GM18868 (cell line): ENCODE data around the gene LRRC74A.

Experiments used
- ATAC-seq: cut with Tn5 transposase; IDR thresholded peaks from one replicate; pipeline ENCODE4 v1.9.1; 2021; ENCODE audit warnings: mild to moderate bottlenecking, moderate library complexity; ENCODE audit not compliant: unreplicated experiment

LRRC74A gene

GRCh38 chr14:76826122-76826521 lies at the start of gene LRRC74A:
Gene LRRC74A, plus strand, starts transcription at chr14:76826408. Its CDS starts 290 bp downstream, at chr14:76826698.
- no peak for ATAC-seq

DNA sequence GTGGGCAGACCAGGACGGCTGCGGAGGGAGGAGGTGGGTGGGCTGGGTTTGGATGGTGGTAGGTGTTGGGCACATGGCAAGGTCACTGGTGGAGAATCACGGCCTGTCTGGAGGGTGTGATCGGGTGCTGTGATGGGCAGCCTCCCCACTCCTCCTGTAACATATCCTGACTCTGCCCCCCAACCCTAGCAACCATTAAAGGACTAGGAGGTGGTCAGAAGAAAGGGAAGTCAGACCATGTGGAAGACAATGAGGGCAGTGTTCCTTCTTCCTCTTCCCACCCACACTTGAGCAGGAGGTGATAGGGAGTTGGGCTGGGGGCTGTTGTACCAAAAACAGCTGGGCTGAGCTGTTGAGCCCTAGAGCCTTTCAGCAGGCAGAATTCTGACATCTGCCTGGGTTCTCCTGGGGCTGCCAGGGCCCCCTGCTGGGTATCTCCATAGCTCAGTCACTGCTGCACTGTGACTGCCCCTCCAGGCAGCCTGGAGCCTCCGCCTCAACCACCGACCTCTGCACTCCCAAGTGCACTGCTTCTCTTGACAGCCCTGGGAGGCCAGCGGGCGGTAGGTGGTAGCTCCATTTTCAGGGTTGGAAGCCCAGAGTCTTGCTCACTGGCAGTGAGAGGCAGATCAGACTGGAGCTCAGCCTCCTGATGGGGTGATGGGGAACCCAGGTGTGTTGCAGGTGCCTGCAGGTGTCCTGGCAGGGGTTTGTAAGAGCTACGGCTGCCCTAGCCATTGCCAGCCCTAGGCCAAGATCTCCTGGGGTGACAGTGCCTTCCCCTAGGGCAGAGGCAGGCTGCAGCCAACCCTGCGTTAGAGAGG lies 49.6 kb upstream of the LRRC74A start:
- no peak for ATAC-seq

GRCh38 chr14:76777721-76778120 lies 48.5 kb upstream of the LRRC74A start:
- ATAC-seq: no peak

GRCh38 chr14:76778546-76779215 lies 47.5 kb upstream of the LRRC74A start:
- ATAC-seq: no peak

DNA sequence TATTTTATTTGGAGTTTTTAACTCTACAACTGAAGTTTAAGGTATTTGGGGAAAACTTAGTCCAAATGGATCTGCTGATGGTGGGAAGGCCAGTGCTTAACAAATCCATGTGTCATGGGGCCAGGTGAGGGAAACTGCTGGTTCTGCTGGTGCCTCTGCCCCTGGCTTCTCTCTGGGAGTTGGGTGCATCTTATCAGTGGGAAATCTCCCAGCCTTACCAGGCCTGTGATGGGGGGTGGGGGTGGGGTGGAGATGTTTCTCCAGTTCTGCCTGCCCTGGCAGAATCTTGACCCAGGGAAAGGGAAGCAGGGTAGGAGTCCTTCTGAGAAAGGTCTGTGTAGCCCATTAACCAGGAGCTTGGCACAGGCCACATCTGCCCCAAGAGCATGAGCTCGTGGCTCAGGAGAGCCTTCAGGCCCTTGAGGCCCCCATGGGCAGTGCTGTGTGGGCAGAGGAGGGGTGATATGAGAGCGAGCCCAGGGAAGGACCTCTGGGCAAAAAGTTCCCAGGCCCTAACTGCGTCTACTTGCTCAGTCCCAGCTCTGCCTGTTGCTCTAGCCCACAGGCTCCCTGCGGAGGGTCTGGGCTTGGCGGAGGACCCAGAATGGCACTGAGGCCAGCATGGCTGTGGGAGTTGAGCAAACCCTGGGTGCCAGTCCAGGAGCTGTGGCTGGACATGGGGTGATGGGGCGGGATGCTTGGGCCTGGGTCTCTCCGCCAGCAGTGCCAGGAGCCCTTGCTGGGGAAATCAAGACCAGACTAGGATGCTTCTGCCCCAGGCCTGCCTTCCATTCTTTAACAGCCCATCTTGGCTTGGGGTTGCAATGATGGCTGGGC lies 46.8 kb upstream of the LRRC74A start:
- no peak for ATAC-seq

GRCh38 chr14:76780058-76780345 lies 46.2 kb upstream of the LRRC74A start:
- ATAC-seq: no peak

DNA sequence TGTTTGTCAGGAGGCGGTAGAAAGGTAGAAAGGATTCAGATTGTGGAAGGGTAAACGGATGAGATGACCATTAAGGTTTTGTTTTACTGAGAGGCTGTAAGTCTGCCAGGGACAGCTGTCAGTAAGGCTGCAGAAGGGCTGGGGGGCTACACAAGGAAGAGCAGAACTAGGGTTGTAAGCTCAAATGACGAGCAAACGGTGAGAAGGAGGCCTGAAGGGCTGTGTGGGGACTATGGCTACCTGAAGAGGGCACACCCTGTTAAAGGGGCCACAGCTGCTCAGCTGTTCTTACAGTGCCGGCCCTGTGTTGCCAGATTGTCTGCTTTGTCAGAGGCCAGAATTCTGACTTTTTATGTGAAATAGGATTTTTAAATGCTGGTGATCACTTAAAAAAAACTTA lies 45.8 kb upstream of the LRRC74A start:
- ATAC-seq: no peak

DNA sequence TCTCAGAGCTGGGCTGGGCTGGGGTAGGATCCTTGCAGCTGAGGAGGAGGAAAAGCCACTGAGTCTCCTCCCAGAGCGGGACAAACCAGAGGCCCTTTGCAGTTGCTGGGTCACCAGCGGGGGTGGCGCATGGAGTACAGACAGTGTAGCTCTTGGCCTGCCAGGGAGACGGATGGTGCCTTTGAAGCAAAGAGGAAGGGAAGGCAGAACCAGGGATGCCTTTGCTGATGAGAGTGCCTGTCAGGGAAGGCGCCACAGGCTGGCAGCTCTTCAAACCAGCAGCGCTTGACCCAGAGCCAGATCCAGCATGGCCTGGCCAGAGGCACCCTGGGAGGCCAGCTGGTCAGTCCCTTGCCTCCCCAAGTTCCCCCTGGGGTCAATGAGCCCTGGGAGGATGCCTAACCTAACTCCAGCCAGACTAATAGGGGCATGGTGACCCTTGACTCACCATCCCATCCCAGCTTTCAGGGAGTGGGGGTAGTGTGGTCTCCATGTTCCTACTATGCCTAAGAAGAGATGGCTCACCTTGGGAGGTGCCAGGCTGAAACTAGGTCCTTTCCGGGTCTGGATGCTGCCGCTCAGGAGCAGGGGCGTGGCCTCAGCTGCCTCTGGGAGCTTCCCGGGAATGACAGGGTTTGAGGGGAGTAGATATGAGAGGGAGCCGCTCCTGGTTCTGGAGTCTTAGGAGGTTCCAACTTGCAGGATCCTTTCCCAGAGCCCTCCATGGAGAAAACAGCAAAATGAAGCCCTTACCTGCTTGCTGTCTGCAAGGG lies 45.1 kb upstream of the LRRC74A start:
- ATAC-seq: no peak

DNA sequence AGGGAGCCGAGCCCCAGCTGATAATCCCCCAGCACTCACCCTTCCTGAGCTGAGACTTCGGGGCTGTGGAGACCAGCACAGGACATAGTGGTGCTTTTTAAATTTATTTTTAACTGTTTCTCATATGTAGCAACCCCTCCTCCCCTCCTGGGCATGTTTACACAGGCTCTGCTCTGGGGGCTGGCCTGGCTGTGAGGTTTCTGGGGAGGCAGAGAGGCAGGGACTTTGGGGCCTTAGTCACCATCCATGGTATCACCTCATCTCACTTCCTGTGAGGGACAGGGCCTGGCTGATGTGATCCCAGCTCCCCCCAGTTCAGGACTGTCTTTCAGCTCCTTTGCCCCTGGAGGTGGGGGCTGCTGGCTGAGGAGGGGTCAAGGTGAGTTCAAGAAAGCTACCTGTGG lies 44.6 kb upstream of the LRRC74A start:
- no peak for ATAC-seq

- ATAC-seq: no peak
Observed at GRCh38 chr14:76782115-76782884, 43.9 kb upstream of the LRRC74A start.

DNA sequence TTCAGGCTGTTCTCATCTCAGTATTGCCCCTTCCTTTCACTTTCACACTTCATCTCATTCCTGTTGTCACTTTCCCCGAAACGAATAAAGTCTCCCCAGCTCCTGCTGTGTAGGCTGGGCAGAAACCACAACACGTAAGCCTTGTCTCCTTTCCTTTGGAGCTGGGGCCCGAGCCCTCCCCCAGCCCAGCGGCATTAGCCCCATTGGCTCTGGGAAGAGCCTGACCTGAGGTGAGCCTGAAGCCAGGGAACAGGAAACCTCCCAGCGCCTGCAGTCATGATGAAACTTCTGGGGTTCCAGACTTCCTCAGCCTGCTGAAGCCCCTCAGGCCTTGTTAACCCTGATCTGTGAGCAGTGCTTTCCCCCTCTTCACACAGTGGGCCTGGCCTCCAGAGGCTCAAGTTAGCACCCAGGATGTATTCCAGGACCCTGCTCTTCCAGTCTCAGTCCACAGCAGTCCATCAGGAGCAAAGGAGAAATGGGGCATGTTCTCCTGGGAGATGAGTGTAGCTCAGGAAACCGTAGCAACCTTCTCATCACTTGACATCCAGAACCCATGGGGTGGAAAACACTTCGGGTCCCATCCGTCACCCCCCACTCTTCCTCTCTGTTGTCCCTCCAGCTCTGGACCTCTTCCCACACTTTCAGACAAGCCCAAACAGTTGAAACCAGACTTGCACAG lies 43.2 kb upstream of the LRRC74A start:
- ATAC-seq: no peak

DNA sequence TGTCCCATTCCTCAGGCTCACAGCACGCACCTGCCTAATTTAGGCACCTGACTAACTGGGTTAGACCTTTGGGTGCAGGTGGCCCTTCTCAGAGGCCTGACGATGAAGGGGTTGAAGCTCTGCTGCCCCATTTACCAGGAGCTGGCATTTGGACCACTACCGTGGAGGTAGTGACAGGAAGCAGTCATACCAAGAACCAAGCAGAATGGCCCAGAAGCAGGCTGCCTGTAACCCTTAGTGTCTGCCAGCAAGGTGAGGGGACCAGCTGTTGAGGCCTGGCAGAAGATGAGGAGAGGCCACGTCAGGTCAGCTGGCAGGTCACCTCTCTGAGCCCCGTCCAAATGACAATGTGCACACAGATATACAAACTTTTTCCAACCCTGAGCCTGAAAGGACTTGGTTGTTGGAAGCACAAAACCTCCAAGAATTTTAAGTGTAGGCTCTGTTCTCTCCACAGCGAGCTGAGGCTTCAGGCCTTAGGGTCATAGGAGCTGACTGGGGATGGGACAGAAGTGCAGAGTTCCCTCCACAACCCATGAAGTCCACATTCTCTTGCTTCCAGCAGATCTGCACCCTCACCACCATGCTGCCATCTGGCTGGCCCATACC lies 41.8 kb upstream of the LRRC74A start:
- ATAC-seq: no peak

- peak; percentile 54 for ATAC-seq
Observed at GRCh38 chr14:76784881-76785280, 41.3 kb upstream of the LRRC74A start.

DNA sequence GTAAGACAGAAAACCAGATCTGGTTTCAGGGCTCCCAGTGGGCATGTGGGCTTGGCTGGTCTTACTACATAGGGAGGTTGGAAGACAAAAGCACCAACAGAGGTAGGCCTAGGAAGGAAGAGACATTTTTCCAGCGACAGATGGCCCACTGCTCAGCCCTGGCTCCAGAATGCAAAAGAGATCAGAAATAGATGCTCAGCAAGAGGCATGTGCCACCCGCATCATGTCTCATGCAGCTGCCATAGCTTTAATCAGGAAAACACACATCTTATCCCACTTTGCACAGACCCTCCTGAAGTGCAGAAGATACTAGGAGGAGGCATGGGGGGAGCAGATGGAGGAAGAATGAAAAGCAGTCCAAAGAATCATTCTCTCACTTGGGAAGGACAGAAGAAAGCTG lies 39.6 kb upstream of the LRRC74A start:
- ATAC-seq: no peak

- no peak for ATAC-seq
Observed at GRCh38 chr14:76792422-76792821, 33.8 kb upstream of the LRRC74A start.

DNA sequence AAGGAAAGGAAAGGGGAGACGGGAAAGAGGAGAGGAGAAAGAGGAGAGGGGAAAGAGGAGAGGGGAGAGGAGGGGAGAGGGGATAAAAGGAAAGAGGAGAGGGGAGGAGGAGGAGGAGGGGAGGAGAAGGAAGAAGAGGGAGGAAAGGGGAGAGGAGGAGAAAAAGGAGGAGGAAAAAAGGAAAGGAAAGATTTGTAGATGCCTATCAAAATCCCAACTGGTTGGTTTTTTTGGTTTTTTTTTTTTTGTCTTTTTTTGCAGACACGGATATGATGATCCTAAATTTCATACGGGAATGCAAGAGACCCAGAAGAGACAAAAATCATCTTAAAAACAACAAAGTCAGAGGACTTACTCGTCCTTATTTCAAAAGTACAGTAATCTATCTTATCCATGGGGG lies 32.9 kb upstream of the LRRC74A start:
- ATAC-seq: no peak

DNA sequence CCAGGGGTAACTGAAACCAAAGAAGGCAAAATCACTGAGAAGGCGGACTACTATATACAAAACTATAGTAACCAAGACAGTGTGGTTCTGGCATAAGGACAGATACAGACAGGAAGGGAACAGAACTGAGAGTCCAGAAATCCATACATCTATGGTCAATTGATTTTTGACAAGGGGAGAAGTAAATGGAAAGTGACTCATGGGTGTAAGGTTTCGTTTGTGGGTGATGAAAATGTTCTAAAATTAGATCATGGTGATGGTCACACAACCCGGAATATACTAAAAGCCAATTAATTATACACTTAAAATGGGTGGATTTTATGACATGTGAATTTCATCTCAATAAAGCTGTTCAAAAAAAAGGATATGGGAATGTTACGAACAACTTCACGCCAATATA lies 32.3 kb upstream of the LRRC74A start:
- ATAC-seq: no peak

- ATAC-seq: no peak
Observed at GRCh38 chr14:76806446-76806845, 19.8 kb upstream of the LRRC74A start.

DNA sequence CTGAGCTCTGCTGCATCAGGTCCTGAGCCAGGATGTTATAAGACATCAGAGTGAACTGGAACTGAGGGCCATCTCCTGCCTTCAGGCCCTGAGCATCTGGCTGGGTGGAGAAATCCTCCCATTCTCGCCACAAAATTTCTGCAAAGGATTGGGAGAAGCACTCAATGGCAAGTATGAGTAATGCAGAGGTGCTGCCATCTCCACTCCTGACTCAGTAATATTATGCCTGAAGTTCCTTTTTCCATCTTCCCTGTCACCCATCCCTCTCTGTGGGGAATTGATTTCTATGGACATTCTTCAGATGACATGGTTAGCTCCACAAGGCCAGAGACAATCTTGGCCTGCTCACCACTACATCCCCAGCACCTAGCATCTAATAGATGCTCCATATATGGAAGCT lies 18.2 kb upstream of the LRRC74A start:
- no peak for ATAC-seq
